GM19397 (cell line): ENCODE results near the gene GSTA4.
"Not testable (repeated sequence)": the region's sequence is repeated elsewhere in the genome, so short reads cannot be mapped to it uniquely, and the experiment has no call there.

Experiments
- ATAC-seq: cut with Tn5 transposase; IDR thresholded peaks from one replicate; pipeline ENCODE4 v1.9.1; 2021; ENCODE audit warnings: mild to moderate bottlenecking, moderate library complexity; ENCODE audit not compliant: unreplicated experiment

GSTA4 gene

DNA sequence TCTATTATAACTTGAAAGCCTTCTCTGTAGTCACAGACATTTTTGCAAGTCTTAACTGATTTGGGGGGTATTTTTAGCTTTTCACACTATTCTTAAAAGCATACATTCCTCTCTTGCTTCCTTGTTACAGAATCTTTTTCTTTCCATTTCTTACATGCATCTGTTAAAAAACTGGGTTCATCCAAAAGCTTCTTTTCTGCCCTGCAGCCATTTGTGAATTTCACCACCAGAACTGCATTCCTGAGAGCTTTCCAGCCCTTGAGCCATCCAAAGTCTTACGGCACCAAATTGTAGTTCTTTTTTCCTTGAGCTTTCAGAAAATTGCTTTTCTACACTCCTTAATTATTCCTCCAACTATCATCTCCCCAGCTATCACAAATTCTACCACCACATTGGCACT, 19.7 kb upstream of the GSTA4 start:
- no peak for ATAC-seq

DNA sequence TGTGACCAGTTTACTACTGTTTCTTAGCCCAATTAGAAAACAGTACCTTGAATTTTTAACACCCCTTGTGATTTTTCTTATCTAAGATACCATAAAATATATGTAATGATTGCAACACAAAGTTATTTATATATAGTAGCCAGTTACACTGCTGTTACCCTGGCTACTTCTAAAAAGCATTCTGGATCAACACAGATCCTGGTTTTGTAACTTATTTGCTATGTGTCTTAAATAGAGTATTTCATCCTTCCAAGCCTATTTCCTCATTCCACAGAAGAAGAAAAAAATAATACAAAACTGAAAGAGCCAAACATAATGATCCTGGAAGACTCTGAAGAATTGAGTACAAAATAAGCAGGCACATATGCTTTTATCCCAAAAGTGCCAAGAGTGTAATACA, 19.0 kb upstream of the GSTA4 start:
- no peak for ATAC-seq

DNA sequence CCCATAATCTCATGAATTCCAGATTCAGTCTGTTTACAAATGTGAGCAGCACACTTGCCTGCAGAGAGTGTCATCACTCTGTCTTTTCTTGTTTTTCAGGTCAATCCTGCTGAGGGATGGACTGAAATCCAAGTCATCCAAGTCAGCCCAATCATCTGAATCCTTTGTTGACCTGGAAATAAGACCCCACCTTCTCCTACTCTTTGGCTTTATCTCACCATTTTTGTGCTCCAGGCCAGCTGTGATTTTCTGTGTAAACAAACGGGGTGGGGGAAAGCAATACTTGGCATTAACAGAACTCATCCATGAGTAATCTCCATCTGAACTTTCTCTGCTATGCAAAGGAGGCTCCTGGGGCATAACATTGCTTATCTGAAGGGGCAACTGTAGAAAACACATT, 16.9 kb upstream of the GSTA4 start:
- no peak for ATAC-seq

DNA sequence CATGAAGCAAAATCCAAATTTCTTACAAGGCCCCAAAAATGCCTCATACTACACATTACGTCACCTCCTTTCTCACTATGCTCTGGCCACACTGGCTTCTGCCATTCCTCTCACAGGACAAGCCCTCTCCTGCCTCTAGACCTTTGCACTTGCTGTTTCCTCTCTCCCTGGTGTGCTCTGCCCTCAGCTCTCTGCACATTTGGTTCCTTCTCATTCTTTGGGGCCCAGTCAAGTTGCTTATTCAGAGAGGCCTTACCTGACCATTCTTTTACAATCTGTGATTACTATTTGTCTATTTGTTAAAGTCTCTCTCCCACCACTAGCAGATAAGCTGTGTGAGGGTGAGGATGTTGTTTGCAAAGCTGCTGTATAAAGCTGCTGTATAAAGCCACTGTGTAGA, 15.4 kb upstream of the GSTA4 start:
- ATAC-seq = no peak

DNA sequence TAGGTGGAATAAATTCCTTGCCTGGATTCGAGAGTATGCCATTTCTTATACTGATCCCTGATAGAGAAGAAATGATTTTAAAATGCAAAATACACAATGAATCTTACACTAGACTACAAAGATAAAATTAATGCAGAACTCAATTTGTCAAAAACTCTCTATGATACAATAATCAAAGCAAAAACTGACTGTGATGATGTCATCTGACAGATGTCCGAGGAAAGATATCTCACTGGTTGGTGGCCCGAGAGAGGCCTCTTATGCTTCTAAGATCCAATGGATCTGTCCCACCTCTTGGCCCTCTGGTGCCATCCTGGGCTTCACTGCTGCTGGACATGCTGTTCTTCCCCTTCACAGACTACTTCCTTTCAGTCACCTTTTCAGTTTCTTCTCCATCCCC, 14.4 kb upstream of the GSTA4 start:
- no peak for ATAC-seq

DNA sequence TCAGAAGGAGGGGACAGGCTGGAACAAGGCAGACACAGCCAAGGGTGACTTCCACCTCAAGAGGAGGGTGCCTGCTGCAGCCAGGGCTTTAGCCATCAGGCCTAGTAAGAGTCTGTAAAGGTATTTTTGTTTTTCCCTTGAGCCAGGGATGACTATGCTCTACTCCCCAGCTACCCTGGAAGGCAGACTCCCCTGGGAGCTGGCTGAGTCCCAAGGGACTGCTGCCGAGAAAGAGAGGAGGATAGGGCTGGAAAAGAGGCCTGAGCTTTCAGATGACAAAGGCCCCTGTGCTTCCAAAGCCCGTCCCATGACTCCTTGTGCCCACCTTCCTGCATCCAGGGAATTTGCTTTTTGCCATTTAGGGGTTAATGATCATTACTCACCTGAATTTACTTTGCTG, 14.0 kb upstream of the GSTA4 start:
- no peak for ATAC-seq

DNA sequence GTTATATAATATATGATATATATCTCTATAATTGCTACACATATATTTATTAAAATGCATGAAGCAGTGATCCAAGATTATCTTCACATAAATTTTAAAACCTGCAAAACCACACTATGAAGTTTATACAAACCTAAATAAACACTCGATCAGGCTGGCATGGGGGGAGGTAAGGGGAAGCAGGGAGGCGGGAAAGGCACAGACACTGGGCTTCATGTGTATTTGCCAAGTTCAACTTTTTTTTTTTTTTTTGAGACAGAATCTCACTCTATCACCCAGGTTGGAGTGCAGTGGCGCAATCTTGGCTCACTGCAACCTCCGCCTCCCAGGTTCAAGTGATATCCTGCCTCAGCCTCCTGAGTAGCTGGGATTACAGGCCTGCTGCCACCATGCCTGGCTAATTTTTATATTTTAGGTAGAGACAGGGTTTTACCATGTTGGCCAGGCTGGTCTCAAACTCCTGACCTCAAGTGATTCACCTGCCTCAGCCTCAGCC, 13.2 kb upstream of the GSTA4 start:
- ATAC-seq = not testable (repeated sequence)

DNA sequence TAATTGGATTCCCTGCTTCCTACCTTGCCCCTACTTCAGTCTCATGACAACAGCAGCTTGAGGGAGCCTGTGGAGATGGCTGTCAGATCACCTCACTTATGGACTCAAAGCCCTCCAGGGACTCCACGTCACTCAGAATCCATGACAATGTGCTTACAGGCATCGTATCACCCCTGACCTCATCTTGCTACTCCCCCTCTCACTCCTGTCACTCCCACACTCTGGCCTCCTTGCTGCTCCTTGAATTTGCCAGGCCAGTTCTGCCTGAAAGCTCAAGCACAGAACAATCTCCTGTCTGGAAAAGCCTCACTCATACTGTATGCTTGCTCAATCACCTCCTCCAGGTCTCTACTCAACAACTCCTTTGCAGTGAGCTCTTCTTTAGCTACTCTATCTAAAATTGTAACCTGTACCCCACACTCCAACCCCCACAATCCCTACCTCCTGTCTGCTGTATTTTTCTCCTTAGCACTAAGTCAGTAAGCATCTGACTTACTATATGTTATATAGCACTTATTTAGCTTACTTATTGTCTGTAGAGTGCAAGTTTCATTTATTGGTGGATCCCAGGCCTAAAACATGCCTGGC, 10.7 kb upstream of the GSTA4 start:
- ATAC-seq = no peak

DNA sequence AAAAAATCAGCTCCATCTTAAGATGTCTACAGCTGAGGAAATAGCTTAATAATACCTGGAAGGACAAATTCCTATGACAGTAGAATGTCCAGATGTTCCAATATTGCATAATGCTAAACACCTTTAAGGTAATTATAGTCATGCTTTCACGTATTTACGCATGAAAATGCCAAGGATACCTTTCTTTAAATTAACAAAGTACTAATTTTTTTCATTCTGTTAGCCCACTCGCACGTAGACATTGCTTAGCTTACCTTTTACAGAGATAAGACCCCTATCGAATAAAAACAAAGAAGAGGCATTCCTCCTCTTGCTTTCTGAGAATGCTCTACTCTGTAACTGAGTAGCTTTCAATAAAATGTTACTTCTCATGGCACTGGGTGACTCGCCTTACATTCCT, 4.4 kb upstream of the GSTA4 start:
- ATAC-seq = no peak

DNA sequence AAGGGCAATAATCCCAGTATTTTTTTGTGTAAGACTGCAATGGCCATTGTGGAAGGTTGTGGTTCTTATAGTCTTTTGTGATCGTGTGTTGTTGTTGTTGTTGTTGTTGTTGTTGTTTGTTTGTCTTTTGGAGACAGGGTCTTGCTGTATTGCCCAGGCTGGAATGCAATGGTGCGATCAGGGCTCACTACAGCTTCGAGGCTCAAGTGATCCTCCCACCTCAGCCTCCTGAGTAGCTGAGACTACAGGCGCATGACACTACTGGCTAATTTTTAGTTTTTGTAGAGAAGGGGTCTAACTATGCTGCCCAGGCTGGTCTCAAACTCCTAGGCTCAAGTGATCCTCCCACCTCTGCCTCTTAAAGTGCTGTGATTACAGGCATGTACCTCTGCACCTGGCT, 3.5 kb upstream of the GSTA4 start:
- ATAC-seq = no peak

DNA sequence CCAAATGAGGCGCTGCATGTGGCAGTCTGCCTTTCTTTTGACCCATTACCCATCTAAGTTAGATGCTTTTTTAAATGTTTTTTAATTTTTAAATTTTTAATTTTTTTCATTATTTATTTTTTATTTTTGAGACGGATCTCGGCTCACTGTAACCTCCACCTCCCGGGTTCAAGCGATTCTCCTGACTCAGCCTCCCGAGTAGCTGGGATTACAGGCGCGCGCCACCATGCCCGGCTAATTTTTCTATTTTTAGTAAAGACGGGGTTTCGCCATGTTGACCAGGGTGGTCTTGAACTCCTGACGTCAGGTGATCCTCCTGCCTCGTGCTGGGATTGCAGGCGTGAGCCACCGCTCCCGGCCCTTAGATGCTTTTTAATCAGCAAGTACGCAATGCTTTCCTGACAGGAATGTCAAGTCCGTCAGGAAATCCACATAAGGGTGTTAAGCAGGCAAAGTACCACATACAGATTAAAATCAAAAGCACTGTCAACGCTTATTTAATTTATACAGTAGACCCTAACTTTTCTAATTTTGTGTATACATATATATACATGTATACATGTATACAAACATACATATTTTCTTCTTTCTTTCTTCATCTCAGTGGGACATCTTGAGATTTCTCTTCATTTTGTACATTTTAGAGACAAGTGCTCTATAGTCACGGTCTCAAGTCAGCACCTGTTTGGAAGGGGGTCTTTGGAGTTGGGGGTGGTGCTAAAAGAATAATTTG, 995 bp upstream of the GSTA4 start:
- no peak for ATAC-seq

DNA sequence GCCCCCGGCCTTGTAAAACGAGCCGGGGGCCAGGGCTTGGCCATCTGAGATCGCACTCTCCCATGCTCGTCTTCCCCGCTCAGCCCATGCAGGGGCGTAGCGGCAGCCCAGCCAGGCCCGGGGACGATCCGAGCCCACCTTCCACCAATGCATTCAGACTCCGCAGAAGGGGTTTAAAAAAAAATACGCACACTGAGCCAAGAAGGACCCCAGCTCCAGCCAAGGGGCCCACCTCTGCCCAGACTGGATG, 320 bp downstream of the GSTA4 start:
- ATAC-seq = peak; percentile 30

DNA sequence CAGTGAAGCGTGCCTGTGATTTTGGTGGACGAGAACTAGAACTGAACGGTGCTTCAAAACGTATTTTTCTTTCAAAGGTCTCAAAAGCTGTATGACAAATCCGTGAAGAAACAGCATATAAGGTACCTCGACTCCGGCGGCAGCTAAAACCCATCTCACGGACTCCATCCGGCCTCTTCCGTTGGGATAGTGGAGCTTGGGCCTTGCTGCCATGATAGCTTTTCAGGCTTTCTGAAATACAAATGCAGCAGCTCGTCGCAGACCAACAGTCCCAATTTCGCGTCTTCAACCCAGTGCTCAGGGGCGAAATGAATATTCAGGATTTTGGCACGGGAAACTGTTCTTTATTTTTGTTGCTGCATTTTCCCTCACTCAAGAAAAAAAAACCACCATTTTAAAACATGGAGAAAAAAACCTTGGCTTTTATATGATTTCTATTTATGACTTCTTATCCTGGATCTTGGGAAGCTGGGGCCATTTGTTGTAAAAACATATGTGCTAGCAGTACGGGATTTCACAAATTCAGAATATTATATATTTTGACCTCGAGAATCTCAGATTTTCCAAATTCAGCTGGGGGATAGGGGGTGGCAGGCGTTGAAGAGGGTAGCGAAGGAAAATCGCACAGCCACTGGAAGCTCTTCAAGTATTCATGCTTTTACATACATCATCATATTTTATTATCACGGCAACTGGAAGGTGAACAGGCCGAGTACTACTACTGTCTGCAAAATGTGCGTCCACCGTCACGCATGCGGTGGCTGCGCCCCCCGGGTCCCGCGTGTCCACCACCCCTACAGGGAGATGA, 849 bp downstream of the GSTA4 start:
- no peak for ATAC-seq

DNA sequence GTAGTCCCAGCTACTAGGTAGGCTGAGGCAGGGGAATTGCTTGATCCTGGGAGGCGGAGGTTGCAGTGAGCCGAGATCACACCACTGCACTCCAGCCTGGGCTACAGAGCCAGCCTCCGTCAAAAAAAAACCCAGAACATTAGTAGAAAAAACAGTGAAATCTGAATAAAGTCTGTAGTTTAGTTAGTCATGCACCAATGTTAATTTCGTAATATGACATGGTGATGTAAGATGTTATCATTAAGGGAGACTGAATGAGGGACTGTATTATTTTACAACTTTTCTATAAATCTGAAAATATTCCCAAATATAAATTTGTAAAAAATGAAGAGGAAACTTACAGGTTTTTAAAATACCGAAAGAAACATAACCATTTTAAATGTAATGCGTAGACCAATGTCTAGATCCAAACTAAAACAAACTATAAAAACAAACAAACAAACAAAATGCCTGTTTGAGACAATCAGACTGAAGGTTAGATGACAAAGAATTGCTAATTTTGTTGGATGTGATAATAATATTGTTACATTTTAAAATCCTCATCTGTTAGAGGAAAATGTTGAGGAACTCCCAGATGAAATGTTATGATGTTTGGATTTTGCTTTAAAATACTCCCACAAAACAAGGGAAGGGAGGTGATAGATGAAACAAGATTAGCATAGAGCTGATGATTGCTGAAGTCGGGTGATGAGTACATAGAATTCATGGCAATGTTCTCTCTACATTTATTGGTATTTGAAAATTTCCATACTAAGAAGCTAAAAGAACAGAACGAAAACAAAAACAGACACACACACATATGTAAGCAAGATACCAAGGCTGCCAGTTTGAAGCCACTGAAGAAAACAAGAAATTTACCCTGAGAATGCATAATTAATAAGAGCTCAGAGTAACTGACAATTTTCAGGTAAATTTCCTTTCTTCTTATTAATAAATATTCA, 1.8 kb downstream of the GSTA4 start:
- no peak for ATAC-seq

DNA sequence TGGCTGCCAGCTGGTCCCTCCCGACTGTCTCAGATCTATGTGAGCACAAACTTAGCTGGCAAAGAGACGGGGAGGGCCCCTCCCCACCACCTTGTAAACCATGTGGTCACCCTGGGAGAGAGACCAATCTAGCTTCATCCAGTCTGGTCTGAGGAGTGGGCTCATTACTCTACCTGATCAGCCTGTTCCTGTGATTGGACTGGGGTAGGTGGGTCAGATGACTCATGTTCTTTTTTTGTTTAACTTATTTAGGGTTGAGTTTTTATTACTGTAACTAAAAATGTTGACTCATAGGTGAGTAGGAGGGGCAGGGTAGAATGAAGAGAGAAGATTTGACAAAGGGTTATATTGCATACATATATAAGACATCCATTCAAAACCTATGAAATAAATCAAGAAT, 4.7 kb downstream of the GSTA4 start:
- no peak for ATAC-seq

DNA sequence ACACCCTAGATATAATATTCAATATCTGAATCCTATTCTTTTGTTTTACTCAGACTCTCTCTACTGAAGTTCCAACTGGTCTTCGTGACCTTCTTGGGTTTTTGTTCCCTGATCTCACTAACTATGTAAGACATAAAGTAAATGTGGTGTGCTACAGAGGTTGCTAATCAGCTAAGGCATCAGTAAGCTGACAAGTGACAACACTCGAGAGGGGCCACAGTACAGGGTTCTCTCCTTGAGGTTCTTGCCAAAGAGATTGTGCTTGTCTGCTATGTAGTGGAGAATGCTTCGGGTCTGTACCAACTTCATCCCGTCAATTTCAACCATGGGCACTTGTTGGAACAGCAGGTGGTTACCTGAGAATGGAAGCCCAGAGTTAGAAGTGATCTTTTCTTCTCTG, 9.9 kb downstream of the GSTA4 start:
- no peak for ATAC-seq

DNA sequence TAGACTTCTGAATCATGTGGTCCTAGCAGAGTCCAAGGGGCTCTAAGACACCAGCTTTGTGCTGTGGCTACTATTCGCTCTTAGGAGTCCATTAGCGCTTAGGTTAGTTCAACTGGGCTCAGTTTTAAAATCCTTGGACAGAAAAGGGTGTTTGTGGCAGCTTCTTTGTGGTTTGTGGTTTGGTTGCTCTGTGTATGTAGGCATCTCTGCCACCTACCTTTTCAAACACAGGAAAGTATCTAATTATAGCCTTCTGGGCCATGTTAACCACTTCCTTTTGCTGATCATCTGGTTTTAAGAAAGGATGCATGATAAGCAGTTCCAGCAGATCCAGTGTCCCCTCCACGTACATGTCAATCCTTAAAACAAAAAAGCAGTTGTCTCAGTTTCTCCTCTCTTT, 10.8 kb downstream of the GSTA4 start:
- ATAC-seq = peak; percentile 71

DNA sequence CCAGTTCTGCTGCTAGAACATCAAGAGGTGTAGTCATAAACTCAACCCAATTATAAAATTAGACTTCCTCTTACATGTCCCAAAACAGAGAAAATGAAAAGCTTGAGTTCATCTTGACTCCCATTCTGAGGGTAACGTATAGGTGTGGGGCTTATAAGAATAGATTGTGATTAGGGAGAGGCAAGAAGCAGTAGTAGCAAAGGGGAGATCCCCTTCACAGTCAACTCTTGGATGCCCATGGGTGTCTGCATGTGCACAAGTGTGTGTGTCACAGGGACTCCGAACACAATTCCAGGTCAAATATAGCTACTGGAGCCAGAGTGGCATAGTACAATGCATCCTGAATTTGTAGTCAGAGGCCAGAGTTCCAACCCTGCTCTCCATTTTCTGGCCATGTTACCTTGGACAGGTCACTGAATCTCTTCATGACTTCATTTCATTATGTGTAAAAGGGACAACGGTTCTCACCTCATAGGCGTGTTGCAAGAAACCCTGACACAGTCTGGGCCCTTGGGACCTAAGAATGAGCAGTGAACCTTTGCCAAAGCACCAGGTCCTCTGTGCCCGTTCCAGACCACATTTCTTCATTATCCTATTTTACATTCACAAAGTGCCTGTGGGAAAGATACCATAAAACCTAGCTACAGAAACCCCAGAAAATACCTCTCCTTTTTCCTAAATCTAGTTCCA, 11.8 kb downstream of the GSTA4 start:
- no peak for ATAC-seq

DNA sequence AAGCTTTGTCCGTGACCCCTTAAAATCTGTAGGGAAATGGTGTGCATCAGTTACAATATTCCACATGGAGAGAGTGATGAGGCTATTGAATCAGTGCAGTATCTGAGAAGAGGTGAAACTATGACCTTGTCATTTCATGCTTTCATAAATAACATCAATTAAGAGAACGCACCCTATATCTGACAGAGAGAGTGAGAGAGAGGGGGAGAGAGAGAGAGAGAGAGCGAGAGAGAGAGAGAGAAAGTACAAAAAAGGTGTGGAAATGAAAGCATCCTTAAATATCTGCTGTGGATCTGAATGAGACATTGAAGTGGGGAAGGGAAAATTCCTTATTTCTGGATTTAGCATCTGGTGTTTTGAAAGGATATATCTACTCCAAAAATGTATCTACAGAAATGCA, 12.4 kb downstream of the GSTA4 start:
- no peak for ATAC-seq

DNA sequence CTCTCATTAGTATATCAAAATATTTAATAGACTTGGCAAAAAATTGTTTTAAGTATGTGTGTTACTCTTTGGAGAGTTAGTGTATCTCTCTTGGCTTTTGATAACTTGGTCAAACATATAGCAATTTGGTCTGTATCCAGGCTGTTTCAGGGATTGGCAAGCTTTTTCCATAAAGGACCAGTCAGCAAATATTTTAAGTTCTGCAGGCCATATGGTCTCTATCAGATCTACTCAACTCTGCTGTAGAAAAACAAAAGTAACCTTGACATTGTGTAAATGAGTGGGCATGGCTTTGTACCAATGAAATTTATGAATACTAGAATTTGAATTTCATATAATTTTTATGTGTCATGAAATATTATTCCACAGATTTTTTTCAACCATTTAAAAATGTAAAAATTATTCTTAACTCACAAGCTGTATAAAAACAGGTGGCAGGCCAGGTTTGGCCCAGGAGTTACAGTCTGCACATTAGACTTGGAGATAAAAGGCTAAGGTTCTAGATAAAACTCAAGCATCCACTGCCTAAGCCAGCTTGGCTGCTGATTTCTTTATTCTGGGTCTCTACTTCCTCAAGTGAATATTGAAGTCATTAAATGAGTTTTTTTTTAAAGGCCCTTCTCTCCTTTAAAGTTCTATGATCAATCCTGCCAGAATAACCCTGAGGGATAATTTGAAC, 13.7 kb downstream of the GSTA4 start:
- no peak for ATAC-seq
